GM19351 (cell line): Measurements from ENCODE around the gene TMEM91.
"Not testable (repeated sequence)": the region's sequence is repeated elsewhere in the genome, so short reads cannot be mapped to it uniquely, and the experiment has no call there.

Source experiments
- ATAC-seq: cut with Tn5 transposase; IDR thresholded peaks from one replicate; pipeline ENCODE4 v1.9.1; 2021; ENCODE audit warnings: mild to moderate bottlenecking, moderate library complexity; ENCODE audit not compliant: unreplicated experiment

The TMEM91 gene

DNA sequence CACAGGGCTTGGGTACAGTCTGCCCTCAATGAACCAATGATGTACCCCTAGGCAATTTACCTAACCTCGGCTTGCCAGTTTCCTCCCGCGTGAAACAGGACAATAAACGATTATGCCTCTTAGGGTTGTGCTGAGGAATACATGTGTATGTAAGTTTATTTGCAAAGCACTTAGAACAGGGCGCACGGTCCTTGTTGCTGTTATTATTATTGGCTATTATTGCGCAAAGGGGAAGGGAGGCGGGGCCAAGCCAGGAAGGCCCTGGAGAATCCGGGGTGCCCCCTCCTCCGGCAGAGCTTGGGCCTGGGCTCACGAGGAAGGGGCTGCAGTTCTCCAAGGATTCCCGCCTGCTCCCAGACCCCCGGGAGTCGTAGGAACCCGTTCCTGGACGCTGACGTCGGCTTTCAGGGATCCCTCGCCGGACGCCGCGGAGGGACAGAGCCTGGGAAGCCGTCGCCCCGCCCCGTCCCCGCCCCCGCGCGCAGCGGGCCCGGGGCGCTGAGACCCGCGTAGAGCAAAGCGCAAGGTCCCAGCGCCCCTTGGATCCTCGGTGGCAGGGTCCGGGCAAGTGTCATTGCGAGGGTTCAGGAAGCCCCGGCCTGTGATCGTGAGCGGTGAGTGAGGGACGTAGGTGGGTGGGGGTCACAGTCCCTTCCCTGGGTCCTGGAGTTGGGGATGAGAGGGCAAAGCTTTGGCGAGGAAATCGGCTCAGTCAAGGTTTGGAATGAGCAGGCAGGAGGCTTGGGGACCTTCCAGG is at the start of gene TMEM91:
Gene TMEM91 (plus strand): TSS at position 293 of the 757 bp plus-strand sequence. CDS start 1,777 bp downstream, outside the sequence.
- ATAC-seq = no peak

DNA sequence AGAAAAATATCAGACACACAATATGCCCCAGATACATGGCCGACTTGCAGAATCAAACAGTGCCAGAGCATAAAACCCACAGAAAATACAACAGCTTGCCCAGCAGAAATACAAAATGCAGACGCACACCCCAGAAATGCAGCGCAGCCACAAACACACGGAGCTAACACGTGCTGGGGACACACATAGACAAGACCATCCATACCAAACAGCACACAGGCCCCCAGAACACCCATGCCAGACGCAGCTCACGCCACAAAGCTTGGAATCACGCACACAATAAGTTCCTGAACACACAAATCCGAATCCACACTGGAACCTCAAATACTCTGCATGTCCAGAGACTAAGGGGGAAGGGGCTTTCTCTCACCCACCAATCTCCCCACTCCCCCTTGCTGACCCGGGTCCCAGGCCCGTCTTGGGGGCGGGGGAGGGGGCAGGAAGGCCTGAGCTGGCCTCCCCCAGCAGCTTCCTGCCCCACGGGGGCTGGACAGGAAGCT is 49.2 kb upstream of the TMEM91 start:
- ATAC-seq = no peak

DNA sequence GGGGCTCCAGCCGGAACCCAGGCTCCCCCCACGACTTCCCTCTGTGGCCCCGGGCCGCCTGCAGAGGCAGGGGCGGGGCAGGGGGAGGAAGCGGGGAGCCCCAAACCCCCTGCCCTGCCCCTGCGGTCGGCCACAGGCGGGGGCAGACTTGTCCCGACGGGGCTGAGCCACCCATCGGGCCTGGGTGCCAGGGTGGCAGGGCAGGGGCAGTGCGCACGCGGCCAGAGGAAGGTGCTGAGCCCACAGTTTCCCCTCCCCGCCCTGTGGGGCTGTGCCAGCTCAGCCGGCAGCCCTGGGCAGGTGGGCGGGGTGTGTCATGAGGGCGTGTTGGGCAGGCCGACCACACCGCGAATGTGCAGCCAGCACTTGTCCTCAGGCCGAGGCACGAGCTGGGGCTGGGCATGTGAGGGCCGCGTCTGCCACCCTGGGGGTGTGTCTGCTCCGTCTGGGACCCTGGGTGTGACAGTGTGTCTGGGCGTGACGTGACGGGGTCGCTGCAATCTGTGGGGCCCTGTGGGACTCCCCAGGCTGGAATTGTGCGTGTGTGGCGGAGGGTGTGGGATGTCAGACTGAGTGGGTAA is 48.7 kb upstream of the TMEM91 start:
- peak; percentile 51 for ATAC-seq

DNA sequence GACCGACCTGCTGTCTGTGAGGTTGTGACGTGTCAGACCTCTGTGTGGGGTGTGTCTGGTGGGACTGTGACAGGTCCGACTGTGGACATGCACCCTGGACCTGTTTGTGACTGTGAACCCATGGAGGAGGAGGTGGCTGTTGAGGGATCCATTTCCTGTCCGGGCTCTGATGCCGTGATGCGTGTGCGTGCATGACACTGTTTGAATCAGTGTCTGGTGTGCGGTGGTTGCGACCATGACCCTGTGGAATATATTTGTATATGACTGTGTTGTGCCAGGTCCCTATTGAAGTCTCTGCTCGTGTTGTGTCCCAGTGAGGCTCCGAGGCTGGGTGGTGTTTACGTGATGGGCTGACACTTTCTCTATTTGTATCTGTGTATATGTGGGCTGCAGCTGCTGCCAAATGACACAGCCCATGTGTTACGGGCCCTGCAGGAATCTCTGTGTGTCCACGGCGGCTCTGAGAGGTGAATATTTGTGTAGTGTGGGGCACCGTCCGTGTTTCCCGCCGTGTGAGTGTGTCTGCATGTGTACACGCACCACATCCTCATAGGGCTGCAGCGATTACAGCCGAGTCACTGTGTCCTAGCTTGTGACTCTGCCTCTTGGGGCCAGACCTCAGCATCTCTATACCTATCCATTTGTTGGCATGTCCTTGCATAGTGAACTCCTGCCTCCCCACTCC is 48.0 kb upstream of the TMEM91 start:
- ATAC-seq = peak; percentile 2

DNA sequence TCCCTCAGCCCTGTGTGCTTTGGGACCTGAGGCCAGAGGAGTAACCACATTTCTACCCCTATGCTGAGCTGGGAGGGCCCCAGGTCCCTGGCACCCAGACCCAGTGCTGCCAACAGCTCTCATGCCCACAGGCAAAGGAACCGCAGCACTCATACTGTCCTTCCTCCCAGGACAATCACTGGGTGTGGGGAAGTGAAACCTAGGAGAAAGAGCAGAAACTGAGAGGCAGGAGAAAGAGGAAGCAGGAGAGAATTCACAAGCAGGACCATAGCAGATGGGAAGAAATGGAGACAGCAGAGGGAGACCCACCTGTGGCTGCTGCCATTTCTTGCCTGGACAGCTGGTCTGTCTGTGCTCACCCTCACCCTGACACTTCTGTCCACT is 47.5 kb upstream of the TMEM91 start:
- no peak for ATAC-seq

DNA sequence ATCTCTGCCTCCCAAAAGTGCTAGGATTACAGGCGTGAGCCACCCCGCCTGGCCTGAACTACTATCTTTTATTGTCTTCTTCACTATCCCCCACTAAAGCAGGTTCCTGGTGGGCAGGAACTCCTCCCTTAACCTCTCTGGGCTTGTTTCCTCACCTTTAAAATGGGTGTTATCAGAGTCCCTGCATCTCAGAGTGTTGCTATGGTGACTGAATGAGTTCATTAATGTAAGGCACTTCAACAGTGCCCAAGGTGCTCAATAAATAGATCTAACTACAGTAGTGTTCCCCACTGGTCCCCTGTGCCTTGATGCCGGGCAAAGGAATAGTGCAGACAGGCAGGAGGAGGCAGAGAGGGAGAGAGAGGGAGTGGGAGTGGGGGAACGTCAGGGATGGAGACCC is 45.9 kb upstream of the TMEM91 start:
- no peak for ATAC-seq

DNA sequence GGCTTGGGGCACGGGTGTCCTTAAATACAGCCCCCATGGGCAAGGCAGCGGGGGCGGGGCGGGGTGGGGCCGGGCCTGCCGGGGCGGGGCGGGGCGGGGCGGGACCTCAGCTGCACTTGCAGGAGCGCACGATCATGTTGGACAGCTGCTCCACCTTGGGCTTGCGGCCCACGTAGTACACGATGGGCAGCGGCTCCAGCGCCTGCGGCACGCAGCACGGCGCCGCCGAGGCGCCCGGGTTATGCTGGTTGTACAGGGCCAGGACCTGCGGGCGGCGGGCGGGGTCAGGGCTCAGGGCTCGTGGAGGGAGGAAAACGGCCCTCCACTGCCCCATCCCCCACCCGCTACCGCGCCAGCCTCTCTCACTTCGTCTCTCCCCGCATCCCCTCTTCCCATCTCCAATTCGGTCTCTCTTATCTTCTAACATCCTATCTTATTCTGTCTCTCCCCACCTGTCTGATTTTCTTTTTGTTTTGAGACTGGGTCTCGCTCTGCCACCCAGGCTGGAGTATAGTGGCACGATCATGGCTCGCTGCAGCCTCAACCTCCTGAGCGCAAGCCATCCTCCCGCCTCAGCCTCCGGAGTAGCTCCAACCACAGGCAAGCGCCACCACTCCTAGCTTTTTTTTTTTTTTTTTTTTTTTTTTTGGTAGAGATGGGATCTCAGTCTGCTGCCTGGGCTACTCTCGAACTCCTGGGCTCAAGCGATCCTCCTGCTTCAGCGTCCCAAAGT is 45.2 kb upstream of the TMEM91 start:
- ATAC-seq = no peak

DNA sequence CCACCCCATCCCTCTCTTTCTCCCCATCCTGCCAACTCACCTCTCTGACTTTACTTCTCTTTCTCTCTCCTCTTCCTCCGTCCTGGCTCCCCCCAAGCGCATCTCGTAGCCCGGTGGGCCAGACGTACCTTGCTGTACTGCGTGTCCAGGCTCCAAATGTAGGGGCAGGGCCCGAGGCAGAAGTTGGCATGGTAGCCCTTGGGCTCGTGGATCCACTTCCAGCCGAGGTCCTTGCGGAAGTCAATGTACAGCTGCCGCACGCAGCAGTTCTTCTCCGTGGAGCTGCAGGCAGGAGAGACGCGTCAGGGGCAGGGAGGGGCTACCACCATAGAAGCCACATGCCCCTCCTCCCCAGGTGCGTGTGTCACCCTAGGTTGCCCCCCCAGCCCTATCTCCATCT is 44.3 kb upstream of the TMEM91 start:
- no peak for ATAC-seq

DNA sequence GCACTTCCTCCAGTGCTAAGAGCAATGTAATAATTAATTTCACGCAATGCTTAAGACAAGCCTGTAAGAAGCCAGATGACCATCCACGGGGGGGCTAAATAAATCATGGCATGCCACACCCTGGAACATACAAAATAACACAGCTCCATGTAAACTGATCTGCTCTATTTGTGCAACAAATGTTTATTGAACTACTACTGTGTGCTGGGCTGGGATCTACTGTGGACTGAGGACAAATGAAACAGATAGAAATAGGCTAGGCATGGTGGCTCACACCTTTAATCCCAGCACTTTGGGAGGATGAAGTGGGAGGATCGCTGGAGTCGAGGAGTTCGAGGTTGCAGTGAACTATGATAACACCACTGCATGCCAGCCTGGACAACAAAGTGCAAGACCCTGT is 43.9 kb upstream of the TMEM91 start:
- ATAC-seq = no peak

DNA sequence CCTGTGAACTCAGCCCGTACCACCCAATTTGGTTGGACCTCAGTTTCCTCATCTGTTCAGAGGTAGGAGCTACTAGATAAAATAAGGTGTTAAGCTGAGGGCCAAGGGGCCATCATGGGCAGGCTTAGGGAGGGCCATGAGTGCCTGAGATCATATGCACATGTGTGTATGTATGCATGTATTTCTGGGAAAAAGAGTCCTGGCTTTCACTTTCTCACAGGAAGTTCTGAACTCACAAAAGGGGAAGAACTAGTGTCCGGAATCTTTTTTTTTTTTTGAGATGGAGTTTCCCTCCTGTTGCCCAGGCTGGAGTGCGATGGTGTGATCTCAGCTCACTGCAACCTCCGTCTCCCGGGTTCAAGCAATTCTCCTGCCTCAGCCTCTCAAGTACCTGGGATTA is 41.5 kb upstream of the TMEM91 start:
- ATAC-seq = no peak

DNA sequence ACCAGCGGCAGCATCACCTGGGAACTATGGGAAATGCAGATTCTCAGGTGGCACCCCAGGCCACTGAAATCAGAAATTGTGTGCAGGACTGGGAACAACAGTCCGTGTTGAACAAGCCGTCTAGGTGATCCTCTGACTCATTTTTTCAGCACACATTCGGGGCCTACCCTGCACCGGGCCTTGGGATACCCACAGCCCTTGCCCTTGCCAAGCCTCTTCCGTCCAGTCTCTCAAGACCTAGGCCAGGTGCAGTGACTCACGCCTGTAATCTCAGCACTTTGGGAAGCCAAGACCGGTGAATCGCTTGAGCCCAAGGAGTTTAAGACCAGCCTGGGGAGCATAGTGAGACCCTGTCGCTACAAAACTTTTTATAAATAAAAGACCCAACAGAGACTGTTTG is 40.9 kb upstream of the TMEM91 start:
- ATAC-seq = no peak

DNA sequence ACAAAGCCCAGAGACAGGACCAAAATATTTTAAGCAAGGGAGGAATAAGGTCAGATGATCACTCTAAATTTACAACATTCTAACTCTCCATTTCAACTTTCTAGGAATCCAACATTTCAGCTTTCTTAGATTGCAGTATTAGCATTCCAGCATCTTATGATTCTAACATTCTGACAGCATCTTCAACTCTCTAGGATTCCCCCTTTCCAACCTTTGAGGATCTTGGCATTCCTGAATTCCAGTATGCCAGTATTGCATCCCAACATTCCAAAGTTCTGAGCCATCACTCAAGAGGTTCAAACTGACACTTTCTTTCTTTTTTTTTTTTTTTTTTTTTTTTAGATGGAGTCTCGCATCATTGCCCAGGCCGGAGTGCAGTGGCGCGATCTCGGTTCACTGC is 36.4 kb upstream of the TMEM91 start:
- no peak for ATAC-seq

DNA sequence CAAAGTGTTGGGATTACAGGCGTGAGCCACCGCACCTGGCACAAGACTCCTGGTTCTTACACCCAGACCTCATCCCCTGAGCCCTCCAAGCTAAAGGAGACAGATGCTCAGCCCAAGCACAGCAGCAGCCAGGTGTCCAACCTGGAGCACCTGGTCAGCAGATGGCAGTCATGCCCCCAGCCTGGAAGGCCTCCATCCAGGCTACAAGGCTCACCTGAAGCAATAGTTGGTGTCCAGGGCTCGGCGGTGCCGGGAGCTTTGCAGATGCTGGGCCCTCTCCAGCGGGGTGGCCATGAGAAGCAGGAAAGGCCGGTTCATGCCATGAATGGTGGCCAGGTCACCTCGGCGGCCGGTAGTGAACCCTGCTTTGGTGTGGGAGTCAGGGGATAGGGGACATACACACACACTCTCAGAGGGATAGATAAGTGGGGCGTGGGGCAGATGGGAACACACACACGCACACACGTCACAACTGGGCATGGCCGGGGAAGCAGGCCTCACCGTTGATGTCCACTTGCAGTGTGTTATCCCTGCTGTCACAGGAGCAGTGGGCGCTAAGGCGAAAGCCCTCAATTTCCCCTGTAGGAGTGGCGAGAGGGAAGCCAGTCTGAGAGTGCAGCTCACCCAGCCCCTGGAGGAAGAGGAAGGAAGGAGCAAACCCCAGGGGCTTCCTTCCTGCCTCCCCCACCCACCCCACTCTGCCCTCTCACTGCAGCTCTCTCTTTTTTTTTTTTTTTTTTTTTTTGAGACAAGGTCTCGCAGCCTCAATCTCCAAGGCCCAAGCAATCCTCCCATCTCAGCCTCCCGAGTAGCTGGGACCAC is 34.5 kb upstream of the TMEM91 start:
- no peak for ATAC-seq

DNA sequence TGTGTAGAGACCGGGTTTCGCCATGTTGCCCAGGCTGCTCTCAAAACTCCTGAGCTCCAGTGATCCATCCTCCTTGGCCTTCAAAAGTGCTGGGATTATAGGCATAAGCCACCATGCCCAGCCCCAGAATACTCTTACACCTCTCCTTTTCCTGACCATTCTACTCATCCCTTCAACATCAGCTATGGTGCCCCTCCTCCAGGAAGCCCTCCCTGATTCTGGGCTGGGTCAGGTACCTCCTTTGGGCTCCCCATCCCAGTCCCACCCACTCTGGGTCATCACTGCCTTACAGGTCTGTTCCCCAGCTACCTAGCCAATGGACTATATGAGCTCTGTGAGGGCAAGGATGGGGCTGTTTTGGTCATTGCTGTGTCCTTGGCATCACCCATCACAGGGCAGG is 32.2 kb upstream of the TMEM91 start:
- no peak for ATAC-seq

DNA sequence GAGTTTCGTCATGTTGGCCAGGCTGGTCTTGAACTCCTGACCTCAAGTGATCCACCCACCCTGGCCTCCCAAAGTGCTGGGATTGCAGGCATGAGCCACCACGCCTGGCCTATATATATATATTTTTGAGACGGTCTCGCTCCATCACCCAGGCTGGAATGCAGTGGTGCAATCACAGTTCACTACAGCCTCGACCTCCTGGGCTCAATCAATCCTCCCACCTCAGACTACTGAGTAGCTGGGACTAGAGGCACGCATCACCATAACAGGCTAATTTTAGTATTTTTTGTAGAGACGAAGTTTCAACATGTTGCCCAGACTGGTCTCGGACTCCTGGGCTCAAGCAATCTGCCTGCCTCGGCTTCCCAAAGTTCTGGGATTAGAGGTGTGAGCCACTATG is 29.4 kb upstream of the TMEM91 start:
- ATAC-seq = not testable (repeated sequence)

DNA sequence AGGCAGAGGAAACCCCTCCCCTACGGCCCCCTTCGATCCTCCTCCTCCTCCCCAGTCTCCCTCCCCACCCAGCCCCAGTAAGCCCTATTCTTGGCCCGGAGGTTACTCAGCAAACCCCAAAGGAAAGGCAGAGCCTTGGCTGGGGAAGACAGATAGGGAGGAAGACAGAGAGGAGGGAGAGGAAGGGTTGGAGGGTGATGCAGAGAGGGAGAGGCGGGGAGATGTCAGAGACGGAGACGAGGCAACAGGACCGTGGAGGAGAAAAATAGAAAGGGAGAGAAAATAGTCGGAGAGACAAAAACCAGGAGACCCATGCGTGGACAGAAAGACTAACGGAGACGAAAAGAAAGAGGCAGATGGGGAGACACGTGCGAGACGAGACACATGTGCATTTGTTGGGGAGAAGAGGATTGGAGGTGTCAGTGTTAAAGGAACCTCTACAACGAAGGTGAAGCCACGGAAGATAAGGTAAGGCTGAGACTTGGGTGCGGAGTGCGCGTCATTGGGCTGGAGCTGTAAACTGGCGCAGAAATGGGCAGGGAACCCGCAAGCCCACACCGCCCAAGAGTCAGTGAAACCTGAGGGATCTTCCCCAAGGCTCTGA is 25.5 kb upstream of the TMEM91 start:
- peak; percentile 16 for ATAC-seq

DNA sequence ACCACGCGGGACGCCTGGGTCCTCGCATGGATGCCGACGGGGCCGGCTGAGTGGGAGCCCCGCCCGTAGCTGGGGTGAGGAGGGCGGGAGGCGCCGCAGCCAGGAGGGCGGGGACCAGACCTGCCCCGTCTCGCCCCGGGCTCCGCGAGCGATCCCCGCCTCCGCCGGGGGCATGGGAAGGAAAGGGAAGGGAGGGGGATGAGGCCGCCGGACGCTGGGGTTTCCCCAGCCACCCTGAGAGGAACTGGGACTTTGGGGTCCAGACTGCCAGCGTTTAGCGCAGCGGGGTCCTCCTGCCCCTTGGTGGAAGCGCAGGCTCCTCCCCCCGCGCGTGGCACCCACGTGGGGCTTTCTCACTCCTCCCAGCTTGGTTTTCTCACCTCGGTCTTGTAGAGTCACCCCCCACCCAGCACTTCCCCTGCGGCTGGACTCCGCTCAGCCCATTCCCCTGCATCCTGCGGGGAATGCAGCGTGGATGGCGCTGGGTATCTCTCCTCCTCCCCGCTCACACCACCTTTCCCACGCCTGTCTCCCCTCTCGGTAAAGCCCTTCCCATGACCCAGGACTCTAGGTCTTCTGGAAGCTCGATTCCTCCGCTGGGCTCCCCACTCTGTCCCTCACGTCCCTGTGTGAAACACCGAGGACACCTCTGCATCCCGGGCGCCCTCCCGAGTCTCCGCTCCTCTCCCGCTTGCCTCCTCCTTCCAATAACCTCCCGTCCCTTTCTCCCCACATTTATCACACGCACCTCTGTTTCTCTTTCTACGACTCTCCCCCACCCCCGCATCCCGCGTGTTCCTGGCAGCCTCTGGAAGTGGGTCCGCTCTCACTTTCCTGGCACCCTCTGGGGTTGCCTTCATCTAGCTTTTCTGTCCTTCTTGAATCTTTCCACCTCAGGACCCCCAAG is 24.7 kb upstream of the TMEM91 start:
- peak; percentile 38 for ATAC-seq

DNA sequence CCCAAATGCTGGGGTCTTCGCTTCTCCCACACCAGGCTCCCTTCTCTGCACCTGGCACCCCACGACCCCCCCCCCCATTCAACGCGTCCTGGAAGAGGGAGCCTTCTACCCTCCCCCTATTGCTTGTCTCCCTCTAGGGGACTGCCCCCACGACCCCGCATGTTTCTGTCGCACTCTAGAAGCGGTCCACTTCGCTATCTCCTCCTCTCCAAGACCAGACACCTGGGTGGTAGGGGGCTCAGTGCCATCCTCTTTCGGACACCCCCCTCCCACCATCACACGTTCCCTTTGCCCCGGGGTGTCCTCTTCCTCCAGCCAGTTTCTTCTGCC is 24.1 kb upstream of the TMEM91 start:
- ATAC-seq = no peak
